Endometrium (tissue), 2 donors: ENCODE measurements around the gene NRSN1.

Experiments used
- FAIRE-seq: peaks from 2 replicates; lab custom pipeline; 2012; peaks lifted over from hg19 to GRCh38; lab: Jason Lieb, UNC
- donor health status: control.
- donor health status: control.

NRSN1 gene

GRCh38 chr6:24125980-24126379, at the start of gene NRSN1:
NRSN1 (plus strand) TSS chr6:24126215; CDS start chr6:24134328, 8,113 bp downstream.
- no peak for FAIRE-seq

DNA sequence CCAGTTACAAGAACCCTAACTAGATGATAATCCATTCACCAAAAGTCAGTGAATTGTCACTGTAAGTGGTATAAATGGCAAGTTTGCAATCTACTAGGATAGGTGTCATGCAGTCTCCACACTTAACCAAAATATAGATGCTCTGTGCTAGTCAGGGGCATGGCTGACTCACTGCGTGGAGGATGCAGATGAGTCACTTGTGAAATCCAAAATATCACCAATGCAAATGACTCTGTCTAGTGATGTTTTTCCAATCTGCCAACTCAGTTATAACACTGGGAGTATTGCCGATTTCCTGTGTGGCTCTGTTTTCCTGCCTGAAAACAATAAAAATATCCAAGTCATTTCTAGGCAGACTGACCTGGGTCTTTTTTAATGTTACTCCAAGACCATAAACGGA, 47.8 kb upstream of the NRSN1 start:
- FAIRE-seq, result peak; percentile 97

GRCh38 chr6:24079076-24079475, 46.9 kb upstream of the NRSN1 start:
- FAIRE-seq, result no peak

GRCh38 chr6:24080711-24081110, 45.3 kb upstream of the NRSN1 start:
- FAIRE-seq, result no peak

GRCh38 chr6:24089736-24090135, 36.3 kb upstream of the NRSN1 start:
- no peak for FAIRE-seq

DNA sequence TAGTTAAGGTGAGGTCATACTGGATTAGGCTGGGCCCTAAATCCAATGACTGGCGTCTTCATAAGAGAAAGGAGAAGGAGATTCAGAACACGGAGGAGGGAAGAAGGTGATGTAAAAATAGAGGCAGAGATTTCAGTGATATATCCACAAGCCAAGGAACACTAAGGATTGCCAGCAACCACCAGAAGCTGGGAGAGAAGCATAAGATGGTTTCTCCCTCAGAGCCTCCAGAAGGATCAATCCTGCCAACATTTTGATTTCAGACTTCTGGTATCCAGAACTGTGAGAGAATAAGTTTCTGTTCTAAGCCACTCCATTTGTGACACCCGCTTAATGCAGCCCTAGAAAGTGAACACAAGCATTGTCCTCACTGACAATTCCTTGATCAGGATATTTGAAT, 33.6 kb upstream of the NRSN1 start:
- no peak for FAIRE-seq

DNA sequence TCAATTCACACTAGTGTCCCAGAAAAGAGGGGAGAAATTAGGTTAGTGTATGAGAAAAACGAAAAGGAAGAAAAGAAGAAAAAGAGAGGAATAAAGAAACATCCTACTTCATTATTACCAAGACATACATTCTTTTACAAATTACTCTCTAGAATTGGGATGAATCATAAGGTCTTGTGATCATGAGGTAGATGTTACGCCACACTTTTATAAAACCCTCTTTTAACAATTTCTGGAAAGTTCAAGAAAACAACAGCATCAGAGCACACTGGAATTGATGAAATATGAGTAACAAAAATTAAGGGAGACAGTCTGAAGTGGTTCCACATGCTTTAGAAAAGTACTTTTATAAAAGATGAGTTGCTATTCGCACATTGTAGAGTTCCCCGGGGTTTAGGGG, 32.6 kb upstream of the NRSN1 start:
- no peak for FAIRE-seq

DNA sequence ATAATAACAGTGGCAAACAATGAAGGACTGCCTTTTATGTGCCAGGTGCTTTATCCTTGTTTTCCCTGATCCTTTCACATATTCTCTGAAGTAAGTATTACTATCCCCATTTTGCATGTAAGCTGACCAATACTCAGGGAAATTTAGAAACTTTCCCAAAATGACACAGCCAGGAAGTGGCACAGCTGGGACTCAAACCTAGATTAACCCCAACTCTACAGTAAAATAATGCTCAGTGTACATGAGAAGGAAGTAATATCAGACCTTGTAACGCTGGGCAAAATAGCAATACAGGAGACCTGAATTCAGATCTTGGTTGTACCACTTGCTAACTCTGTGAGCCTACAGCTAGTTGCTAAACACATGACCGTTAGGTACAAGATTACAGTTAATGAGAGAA, 26.8 kb upstream of the NRSN1 start:
- FAIRE-seq, result no peak

GRCh38 chr6:24100024-24100769, 25.8 kb upstream of the NRSN1 start:
- FAIRE-seq, result no peak

- no peak for FAIRE-seq
These were observed 25.3 kb upstream of the NRSN1 start for GRCh38 chr6:24100770-24101155.

DNA sequence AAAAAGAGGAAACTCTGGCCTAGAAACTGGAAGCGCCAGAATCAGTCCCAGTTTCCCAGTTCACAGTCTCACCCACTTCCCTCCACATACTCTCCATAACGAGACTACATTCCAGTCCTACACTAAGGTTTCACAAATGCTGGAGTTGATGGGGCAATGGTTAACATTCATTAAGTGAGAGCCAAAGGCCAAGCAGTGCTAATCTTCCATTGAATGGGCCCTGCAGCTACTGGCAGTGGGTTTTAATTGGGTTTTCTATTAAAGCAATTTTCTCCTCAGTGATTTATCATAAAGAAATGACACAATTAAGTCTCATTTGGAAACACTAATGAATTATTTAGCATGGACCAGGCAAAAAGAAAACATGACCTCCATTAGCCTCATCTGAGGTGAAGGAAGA, 20.8 kb upstream of the NRSN1 start:
- no peak for FAIRE-seq

DNA sequence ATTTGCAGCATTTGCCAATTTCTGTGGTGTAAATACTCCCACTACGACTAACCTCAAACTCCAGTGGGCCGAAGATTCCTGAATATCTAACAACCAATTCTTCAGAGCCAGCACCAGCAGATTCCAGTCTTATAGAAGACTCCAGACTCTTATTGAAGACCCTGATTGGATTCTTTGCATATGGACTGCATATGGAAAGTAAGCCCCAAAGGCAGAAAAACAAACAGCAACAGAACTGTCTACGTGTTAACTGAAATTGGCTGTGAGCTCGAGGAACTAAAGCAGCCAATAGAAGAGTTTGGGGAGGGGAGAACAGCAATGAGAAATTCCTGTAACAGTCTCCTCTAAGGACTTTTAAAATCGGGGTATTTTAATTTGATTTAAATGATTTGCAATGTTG, 19.7 kb upstream of the NRSN1 start:
- no peak for FAIRE-seq

GRCh38 chr6:24107294-24107693, 18.7 kb upstream of the NRSN1 start:
- no peak for FAIRE-seq

GRCh38 chr6:24108056-24108455, 18.0 kb upstream of the NRSN1 start:
- no peak for FAIRE-seq

GRCh38 chr6:24110417-24110816, 15.6 kb upstream of the NRSN1 start:
- FAIRE-seq, result no peak

DNA sequence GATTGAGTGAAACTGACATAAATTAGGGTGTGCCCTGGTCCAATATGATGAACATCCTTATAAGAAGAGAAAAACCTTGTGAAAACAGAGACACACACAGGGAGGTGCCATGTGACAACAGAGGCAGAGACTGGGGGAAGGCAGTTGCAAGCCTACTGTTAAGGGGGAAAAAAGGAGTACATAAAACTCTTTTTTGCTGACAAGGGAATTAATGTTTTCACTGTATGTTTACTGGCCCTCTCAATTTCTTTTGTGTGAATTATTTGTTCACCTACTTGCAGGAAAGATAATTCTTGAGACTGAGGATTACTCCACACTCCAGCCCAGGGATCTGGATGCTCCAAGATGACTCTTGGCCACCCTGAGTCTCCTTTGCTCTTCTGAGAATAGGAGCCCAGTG, 12.1 kb upstream of the NRSN1 start:
- FAIRE-seq, result no peak

- FAIRE-seq, result no peak
These were observed 9.0 kb upstream of the NRSN1 start for GRCh38 chr6:24117021-24117420.

DNA sequence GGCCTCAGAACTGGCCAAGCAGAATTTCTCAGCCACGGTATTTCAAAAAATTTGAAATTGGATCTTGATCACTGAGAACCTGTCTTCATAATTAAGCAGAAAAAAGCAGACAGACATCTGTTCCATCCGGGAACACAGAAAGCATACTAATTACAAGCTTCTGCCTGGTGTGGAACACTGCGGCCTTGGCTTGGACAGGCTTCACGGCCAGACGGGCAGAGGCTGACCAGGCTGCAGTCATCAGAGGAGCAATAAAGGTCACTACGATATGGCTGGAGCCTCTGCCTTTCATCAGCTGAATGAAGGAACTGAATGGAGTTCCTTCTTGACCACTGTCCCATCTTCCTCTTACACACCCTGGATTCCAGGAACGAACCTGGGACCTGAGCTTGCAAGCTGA, 3.9 kb upstream of the NRSN1 start:
- no peak for FAIRE-seq

- peak; percentile 74 for FAIRE-seq
These were observed 674 bp downstream of the NRSN1 start for GRCh38 chr6:24126586-24127192.

DNA sequence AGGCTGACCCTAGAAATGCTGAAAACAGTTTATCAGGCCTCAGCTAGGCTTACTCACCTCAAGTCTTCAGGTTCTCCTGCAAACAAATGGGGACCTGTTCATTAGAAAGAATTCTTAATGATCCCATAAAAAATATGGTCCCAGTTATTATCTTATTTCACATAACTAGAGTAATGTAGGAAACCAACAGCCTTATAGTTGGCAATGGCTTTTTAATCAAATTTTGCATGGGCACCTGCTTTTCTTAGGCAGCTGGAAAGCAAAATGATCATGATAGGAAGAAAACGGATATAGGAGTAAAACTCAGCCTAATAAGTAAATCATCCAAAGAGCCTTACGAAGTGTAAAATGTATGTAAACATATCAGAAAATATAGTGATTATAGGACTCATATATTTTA, 1.3 kb downstream of the NRSN1 start:
- no peak for FAIRE-seq

DNA sequence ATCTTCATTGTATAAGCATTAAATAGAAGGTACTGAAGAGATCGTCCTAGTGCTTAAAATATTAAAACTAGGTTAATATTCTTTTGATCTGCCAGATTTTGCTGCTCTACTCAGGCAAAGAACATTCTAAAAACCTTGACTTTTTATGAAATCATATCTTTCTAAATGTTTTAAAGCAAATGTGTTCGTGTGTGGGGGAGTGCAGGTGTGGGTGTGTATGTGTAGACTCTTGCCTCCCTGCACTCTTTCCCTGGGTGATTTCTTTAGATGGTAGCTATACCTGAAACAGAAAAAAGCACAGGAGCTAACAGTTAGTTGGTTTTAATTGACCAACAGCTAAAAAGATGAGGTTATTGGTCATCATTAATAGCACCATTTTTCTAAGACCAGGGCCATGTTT, 5.7 kb downstream of the NRSN1 start:
- no peak for FAIRE-seq

DNA sequence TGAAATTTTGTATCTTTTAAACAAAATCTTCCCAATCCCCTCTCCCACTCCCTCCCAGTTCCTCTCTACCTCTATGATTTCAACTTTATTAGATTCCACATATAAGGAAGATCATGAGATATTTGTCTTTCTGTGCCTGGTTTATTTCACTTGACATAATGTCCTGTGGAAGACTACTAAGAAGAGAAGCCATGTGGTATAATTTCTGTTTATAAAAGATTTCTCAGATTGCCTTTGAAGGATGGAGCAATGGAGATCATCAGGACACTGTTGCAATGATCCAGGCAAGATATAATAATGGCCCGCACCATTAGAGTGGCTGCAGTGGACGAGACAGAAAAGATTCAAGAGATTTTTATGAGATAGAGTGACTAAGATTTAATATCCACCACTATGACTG, 13.1 kb downstream of the NRSN1 start:
- FAIRE-seq, result no peak

GRCh38 chr6:24139639-24140038, 13.6 kb downstream of the NRSN1 start:
- FAIRE-seq, result no peak

DNA sequence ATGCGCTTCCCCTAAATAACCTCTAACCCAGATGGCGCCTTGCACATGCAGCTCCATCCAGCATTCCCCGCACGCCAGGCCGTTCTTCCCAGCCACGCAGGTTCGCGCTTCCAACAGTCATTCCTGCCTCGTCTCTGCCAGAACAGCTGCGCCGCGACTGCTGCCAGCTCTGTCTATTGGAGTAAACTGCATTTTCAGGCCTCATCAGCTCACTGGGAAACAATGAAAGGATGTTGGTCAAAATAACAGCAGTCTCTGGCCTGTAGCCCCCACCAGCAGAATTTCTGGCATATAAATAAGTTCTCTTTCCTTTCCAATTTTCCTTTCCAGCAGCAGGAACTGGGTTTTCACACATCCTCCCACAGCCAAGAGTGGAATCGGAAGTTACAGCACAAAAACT, 14.6 kb downstream of the NRSN1 start:
- no peak for FAIRE-seq
